A549 treated with AZD2906 at 1 μM for 4 hours (cell line): Measurements from ENCODE around the gene MICOS13. TPM values are rescaled to one million over a fixed set of nuclear protein-coding genes. Genes with fewer than 3 reads are reported as not detected.

Source experiments
- total RNA-seq: library from RNA; stranded (reverse); fragments of 200-300 nt; extraction: Qiagen RNA extraction; gene quantifications from 5 replicates; pipeline ENCODE4 v1.2.3, GENCODE V29; 2022

Gene MICOS13
- 48.1 to 75.8 TPM (median 69.1 TPM) in 5 replicates for total RNA-seq

GRCh38 chr19:5680437-5681368, at the start of gene MICOS13, which contains the start of gene HSD11B1L:
Gene MICOS13, minus strand, starts transcription at chr19:5680516. Its CDS starts 30 bp downstream, at chr19:5680486.
Gene HSD11B1L, plus strand, starts transcription at chr19:5681027. Its CDS starts 3,806 bp downstream, at chr19:5684833.

GRCh38 chr19:5719961-5720790, 39.9 kb upstream of the MICOS13 start, which contains the start of the genes CATSPERD and LONP1:
Gene CATSPERD, plus strand, starts transcription at chr19:5720637. Its CDS starts 101 bp downstream, at chr19:5720738.
Gene LONP1, minus strand, starts transcription at chr19:5720146. Its CDS starts 14 bp downstream, at chr19:5720132.

GRCh38 chr19:5690125-5690954, 10.0 kb upstream of the MICOS13 start, which contains the start of gene RPL36:
Gene RPL36, plus strand, starts transcription at chr19:5690295. Its CDS starts 213 bp downstream, at chr19:5690508.

Other genes with a start within 250 kb of the MICOS13 start
- gene ZNRF4, start 225.1 kb downstream of the MICOS13 start, total RNA-seq: not detected in 5 replicates
- 2.2 to 3.5 TPM (median 2.6 TPM) in 5 replicates for gene TINCR, start 112.6 kb downstream of the MICOS13 start, total RNA-seq
- gene SAFB2, start 57.7 kb downstream of the MICOS13 start, total RNA-seq: 26.5 to 41.4 TPM (median 36.8 TPM) in 5 replicates
- gene SAFB, start 57.4 kb downstream of the MICOS13 start, total RNA-seq: 49.7 to 56.3 TPM (median 54.3 TPM) in 5 replicates
- 3.5 to 5.2 TPM (median 4.3 TPM) in 5 replicates for gene HSD11B1L, start 511 bp upstream of the MICOS13 start, total RNA-seq
- gene RPL36, start 9.8 kb upstream of the MICOS13 start, total RNA-seq: 732 to 879 TPM (median 766 TPM) in 5 replicates
- 49.8 to 62.6 TPM (median 59.8 TPM) in 5 replicates for gene LONP1, start 39.6 kb upstream of the MICOS13 start, total RNA-seq
- not detected in 5 replicates for gene CATSPERD, start 40.1 kb upstream of the MICOS13 start, total RNA-seq
- 1.2 to 3.4 TPM (median 2.3 TPM) in 5 replicates for gene PRR22, start 104.2 kb upstream of the MICOS13 start, total RNA-seq
- 26.9 to 31.9 TPM (median 28.5 TPM) in 5 replicates for gene DUS3L, start 110.6 kb upstream of the MICOS13 start, total RNA-seq
- 1.2 to 1.6 TPM (median 1.3 TPM) in 5 replicates for gene NRTN, start 124.6 kb upstream of the MICOS13 start, total RNA-seq
- not detected in 5 replicates for gene FUT6, start 159.2 kb upstream of the MICOS13 start, total RNA-seq
- 0.08 to 0.12 TPM (median 0.11 TPM) in 3 of 5 replicates, not detected in the others for gene FUT3, start 170.9 kb upstream of the MICOS13 start, total RNA-seq
- not detected in 5 replicates for gene FUT5, start 190.0 kb upstream of the MICOS13 start, total RNA-seq
- gene NDUFA11, start 223.3 kb upstream of the MICOS13 start, total RNA-seq: 206 to 313 TPM (median 291 TPM) in 5 replicates
- gene VMAC, start 224.4 kb upstream of the MICOS13 start, total RNA-seq: 0.26 to 0.59 TPM (median 0.49 TPM) in 5 replicates
- gene CAPS, start 233.7 kb upstream of the MICOS13 start, total RNA-seq: 1.0 to 1.8 TPM (median 1.5 TPM) in 5 replicates